Upper lobe of left lung (tissue), 6 donors: Measurements from ENCODE around the gene GPR27. TPM values are rescaled to one million over a fixed set of nuclear protein-coding genes. Genes with fewer than 3 reads are reported as not detected.

Source experiments
- ATAC-seq, 2 donors: fragments of 200-7000 bp; cut with Tn5 transposase; one replicate each; pipeline ENCODE4 v1.9.1; 2022; ENCODE audit warnings: mild to moderate bottlenecking in 2 of 2, moderate library complexity in 2 of 2; ENCODE audit not compliant: low FRiP score in 2 of 2
- DNase-seq, 2 donors: peaks; one replicate each; pipeline ENCODE4 v3.0.0-alpha.2; 2019 to 2020
- H3K27ac ChIP-seq, 4 donors: fragments of 200-600 bp; sonication (generic); one replicate each; pipeline ENCODE4 v1.5.1; 2016 to 2019
- H3K27me3 ChIP-seq, 4 donors: fragments of 200-600 bp; sonication (generic); one replicate each; pipeline ENCODE4 v1.5.1; 2017 to 2019
- H3K36me3 ChIP-seq, 4 donors: fragments of 200-600 bp; sonication (generic); one replicate each; pipeline ENCODE4 v1.5.1; 2016 to 2019
- H3K4me1 ChIP-seq, 4 donors: fragments of 200-600 bp; sonication (generic); one replicate each; pipeline ENCODE4 v1.5.1; 2018 to 2019
- H3K4me3 ChIP-seq, 4 donors: fragments of 200-600 bp; sonication (generic); one replicate each; pipeline ENCODE4 v1.5.1; 2017 to 2019; ENCODE audit warnings: mild to moderate bottlenecking in 2 of 4, moderate library complexity in 1 of 4
- H3K9me3 ChIP-seq, 4 donors: fragments of 200-600 bp; sonication (generic); one replicate each; pipeline ENCODE4 v1.5.1; 2018 to 2019
- EP300 ChIP-seq, 4 donors: sonication (generic); formaldehyde crosslinking; IDR thresholded peaks; one replicate each; pipeline ENCODE4 v1.5.1; 2017; ENCODE audit warnings: antibody characterized with exemption in 4 of 4, control low read depth in 2 of 4
- POLR2A ChIP-seq, 4 donors: fragments of 450-650 bp; IDR thresholded peaks; one replicate each; pipeline ENCODE4 v1.5.1; 2016 to 2017; ENCODE audit warnings: antibody characterized with exemption in 4 of 4, mild to moderate bottlenecking in 2 of 4
- POLR2AphosphoS5 ChIP-seq, 2 donors: sonication (generic); formaldehyde crosslinking; IDR thresholded peaks; one replicate each; pipeline ENCODE4 v1.5.1; 2017; ENCODE audit warnings: antibody characterized with exemption in 2 of 2
- WGBS, 2 donors: methylation state at CpG; one replicate each; pipeline ENCODE4 v1.1.5; 2017 to 2018; 5-methylcytosine and 5-hydroxymethylcytosine counted together
- total RNA-seq, 6 donors: library from RNA; depleted of rRNA in 4 of 6; stranded (reverse); fragments of >200 nt in 4 of 6; gene quantifications; one replicate each; pipeline versions ENCODE4 v1.1.0 to v1.2.1, GENCODE V29; 2016 to 2021
- TF ChIP-seq, protein P1 (sequence below), 6 experiments: fragments of 450-650 bp in 4 of 6; fragments of 200-600 bp in 2 of 6; sonication (generic) in 2 of 6; IDR thresholded peaks; one replicate each; pipeline ENCODE4 v1.5.1; 2016 to 2019; ENCODE audit warnings: antibody characterized with exemption in 6 of 6
- donor health status: DM: no; HTN: no; CAD: no; lungs with moderate emphysema.
- donor health status: DM: no; HTN: yes; CAD: no; lungs with severe emphysema.

GPR27 gene
- total RNA-seq, 6 donors from 2014 or later: 0.39 to 4.4 (median 1.3) TPM; not detected in 1

DNA sequence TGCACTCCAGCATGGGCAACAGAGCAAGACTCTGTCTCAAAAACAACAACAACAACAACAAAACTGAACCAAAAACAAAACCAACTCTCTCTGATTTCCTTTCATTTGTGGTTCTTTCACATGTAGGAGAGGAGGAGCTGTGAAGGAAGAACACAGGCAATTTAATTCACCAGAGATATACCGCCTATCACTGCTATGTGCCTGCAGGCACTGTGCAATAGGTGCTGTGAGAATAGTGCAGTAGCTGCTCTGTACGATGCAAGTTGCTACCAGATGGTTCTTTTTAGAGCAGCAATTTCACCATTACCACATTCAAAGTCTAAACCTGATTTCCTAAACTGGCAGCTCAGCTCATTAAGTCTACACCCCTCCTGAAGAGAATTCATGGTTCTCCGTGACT lies 42.6 kb downstream of the GPR27 start:
- WGBS, 2 donors: 78 to 85% methylated on average over 3 of the region's 3 CpGs

GRCh38 chr3:71797455-71797854 lies 43.8 kb downstream of the GPR27 start:
- DNase-seq (no peak), ATAC-seq (no peak)
- no peaks in the 10 kb centered on the region for H3K27me3 ChIP-seq
- H3K36me3 ChIP-seq: no peaks in the 10 kb centered on the region
- H3K27ac ChIP-seq: no peak overlapping the region
- H3K9me3 ChIP-seq: no peaks in the 10 kb centered on the region
- no peak for TF ChIP-seq EP300 (IDR thresholded peaks at IDR 0.05)
- TF ChIP-seq POLR2AphosphoS5 (IDR thresholded peaks at IDR 0.05): no peak
- TF ChIP-seq, protein P1, sequence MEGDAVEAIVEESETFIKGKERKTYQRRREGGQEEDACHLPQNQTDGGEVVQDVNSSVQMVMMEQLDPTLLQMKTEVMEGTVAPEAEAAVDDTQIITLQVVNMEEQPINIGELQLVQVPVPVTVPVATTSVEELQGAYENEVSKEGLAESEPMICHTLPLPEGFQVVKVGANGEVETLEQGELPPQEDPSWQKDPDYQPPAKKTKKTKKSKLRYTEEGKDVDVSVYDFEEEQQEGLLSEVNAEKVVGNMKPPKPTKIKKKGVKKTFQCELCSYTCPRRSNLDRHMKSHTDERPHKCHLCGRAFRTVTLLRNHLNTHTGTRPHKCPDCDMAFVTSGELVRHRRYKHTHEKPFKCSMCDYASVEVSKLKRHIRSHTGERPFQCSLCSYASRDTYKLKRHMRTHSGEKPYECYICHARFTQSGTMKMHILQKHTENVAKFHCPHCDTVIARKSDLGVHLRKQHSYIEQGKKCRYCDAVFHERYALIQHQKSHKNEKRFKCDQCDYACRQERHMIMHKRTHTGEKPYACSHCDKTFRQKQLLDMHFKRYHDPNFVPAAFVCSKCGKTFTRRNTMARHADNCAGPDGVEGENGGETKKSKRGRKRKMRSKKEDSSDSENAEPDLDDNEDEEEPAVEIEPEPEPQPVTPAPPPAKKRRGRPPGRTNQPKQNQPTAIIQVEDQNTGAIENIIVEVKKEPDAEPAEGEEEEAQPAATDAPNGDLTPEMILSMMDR (IDR thresholded peaks at IDR 0.05): no peak
- no peak for TF ChIP-seq POLR2A (IDR thresholded peaks at IDR 0.05)
- no peaks in the 10 kb centered on the region for H3K4me1 ChIP-seq
- H3K4me3 ChIP-seq: no peak overlapping the region
- WGBS, 2 donors: 76 to 87% methylated on average over 6 to 7 of the region's 7 CpGs

More for the DNA sequence above, 42.6 kb downstream of the GPR27 start:
- Histone ChIP-seq H3K27me3 (no peaks in the 10 kb centered on the region), H3K9me3 (no peaks in the 10 kb centered on the region), H3K4me3 (no peak overlapping the region), H3K27ac (no peak overlapping the region), H3K4me1 (no peaks in the 10 kb centered on the region), H3K36me3 (no peaks in the 10 kb centered on the region)
- TF ChIP-seq, protein P1 (IDR thresholded peaks at IDR 0.05): no peak
- TF ChIP-seq EP300 (IDR thresholded peaks at IDR 0.05): no peak
- no peak for TF ChIP-seq POLR2A (IDR thresholded peaks at IDR 0.05)
- TF ChIP-seq POLR2AphosphoS5 (IDR thresholded peaks at IDR 0.05): no peak
- no peak for DNase-seq
- no peak for ATAC-seq

DNA sequence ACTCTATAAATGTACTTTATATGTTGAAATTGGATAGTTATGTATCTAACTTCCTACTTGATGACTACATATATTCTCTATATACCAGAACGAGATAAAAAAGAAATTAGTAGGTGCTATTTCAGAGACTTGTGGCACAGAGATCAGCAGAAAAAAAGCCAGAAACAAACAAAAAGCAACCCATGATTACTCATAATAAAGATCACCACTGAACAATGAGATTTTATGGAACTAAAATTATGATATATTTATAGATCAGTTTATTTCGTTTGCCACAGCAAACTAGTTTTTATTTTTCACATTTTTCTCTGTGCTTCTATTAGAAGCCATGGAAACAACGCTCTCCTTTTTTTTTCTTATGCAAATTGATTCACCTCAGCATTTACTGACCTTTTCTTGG lies 46.4 kb downstream of the GPR27 start:
- TF ChIP-seq POLR2AphosphoS5 (IDR thresholded peaks at IDR 0.05) (no peak), POLR2A (IDR thresholded peaks at IDR 0.05) (no peak), EP300 (IDR thresholded peaks at IDR 0.05) (no peak)
- TF ChIP-seq, protein P1 (IDR thresholded peaks at IDR 0.05): no peak
- no peaks in the 10 kb centered on the region for H3K27me3 ChIP-seq
- no peaks in the 10 kb centered on the region for H3K9me3 ChIP-seq
- H3K4me3 ChIP-seq: no peak overlapping the region
- ATAC-seq: no peak
- WGBS, 2 donors: 57 to 61% methylated on average over 3 of the region's 3 CpGs
- no peaks in the 10 kb centered on the region for H3K36me3 ChIP-seq
- DNase-seq: no peak
- no peaks in the 10 kb centered on the region for H3K4me1 ChIP-seq
- H3K27ac ChIP-seq: no peak overlapping the region

DNA sequence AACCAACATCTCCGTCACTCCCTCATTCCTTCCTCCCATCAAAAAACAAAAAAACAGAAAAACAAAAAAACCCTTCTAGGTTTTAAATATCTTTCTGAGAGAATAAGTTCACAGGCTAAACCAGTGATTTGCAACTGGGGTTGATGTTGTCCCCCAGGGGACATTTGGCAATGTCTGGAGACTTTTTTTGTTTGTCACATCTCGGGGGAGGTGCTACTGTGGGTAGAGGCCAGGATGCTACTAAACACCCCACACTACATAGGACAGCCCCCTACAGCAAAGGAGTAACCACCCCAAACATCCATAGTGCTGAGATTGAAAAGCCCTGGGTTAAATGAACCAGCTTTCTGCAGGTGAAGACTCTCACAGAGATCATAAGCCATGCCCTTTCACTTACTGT lies 48.3 kb downstream of the GPR27 start:
- H3K36me3 ChIP-seq: no peaks in the 10 kb centered on the region
- H3K9me3 ChIP-seq: no peaks in the 10 kb centered on the region
- no peak overlapping the region for H3K27ac ChIP-seq
- H3K27me3 ChIP-seq: no peaks in the 10 kb centered on the region
- DNase-seq (no peak), ATAC-seq (no peak)
- H3K4me1 ChIP-seq: no peaks in the 10 kb centered on the region
- 87 to 88% methylated on average over 2 of the region's 2 CpGs for WGBS, 2 donors
- TF ChIP-seq, protein P1 (IDR thresholded peaks at IDR 0.05): no peak
- no peak for TF ChIP-seq EP300 (IDR thresholded peaks at IDR 0.05)
- TF ChIP-seq POLR2AphosphoS5 (IDR thresholded peaks at IDR 0.05): no peak
- no peak for TF ChIP-seq POLR2A (IDR thresholded peaks at IDR 0.05)
- H3K4me3 ChIP-seq: no peak overlapping the region

DNA sequence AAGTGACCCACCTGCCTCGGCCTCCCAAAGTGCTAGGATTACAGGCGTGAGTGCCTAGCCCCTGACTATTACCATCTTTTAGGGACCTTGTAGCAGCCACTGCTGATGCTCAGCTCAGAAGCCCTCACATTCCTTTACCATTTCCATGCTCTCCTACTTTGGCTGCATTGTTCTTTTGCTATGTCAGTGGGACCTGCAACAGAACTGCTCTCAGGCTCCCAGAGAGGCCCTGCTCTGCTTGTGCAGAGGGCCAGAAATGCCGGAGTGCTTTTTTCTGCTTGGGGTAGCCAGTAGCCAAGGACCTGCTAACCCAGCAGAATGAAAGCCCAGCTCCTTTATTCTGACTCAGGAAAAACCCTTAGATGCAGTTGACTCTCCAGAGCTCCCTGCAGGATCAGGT lies 49.6 kb downstream of the GPR27 start:
- no peak overlapping the region for H3K4me3 ChIP-seq
- no peak for DNase-seq
- TF ChIP-seq EP300 (IDR thresholded peaks at IDR 0.05) (no peak), POLR2A (IDR thresholded peaks at IDR 0.05) (no peak), POLR2AphosphoS5 (IDR thresholded peaks at IDR 0.05) (no peak)
- TF ChIP-seq, protein P1 (IDR thresholded peaks at IDR 0.05): no peak
- no peak overlapping the region for H3K27ac ChIP-seq
- H3K36me3 ChIP-seq: no peaks in the 10 kb centered on the region
- no peak for ATAC-seq
- H3K27me3 ChIP-seq: no peaks in the 10 kb centered on the region
- WGBS, 2 donors: 91 to 97% methylated on average over 3 of the region's 3 CpGs
- no peaks in the 10 kb centered on the region for H3K9me3 ChIP-seq
- H3K4me1 ChIP-seq: no peaks in the 10 kb centered on the region
